GM06990 (cell line): ENCODE results near the gene EPHB1.

Source experiments
- DNase-seq: peaks from one replicate; pipeline ENCODE4 v3.0.0-alpha.2; 2011; ENCODE audit not compliant: insufficient read length; ENCODE audit errors: extremely low read depth
- H3K27me3 ChIP-seq: replicated peaks from 2 replicates; pipeline ENCODE4 v1.6.0; 2011; ENCODE audit warnings: low read length; ENCODE audit not compliant: control insufficient read depth, insufficient read depth
- H3K36me3 ChIP-seq: 2 replicates; pipeline ENCODE4 v1.5.1; 2011; ENCODE audit warnings: low read length; ENCODE audit not compliant: control insufficient read depth, insufficient read depth
- H3K4me3 ChIP-seq: replicated peaks from 2 replicates; pipeline ENCODE4 v1.5.1; 2011; ENCODE audit warnings: low read depth, mild to moderate bottlenecking, control low read depth, low read length
- TF ChIP-seq, protein P1 (sequence below): IDR thresholded peaks from 2 replicates; pipeline ENCODE4 v1.5.1; 2011; ENCODE audit warnings: low read length, control low read depth, mild to moderate bottlenecking, inconsistent platforms; ENCODE audit not compliant: insufficient read depth, poor library complexity, severe bottlenecking

The EPHB1 gene

DNA sequence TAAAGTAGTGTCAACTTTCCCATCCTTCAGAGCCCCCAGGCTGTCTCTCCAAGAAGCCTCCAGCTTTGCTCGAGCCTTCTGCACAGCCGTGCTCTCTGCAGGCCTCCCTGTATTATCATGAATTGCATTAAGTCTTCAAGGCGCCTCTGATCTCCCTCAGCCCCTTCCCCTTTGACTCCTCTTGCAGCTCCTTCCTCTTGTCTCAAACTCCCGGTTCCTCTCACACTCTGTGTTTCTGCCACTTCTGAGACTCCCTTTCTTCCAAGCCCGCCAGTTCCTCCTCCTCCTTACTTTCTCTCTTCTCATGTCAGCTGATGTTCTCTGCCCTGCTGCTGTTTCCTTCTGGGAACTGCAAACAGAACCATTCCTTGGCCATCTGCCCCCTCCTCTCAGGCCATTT is 418.8 kb downstream of the EPHB1 start:
- Histone ChIP-seq H3K27me3 (no peaks in the 10 kb centered on the region), H3K36me3 (no peaks in the 10 kb centered on the region), H3K4me3 (no peak overlapping the region)
- TF ChIP-seq, protein P1, sequence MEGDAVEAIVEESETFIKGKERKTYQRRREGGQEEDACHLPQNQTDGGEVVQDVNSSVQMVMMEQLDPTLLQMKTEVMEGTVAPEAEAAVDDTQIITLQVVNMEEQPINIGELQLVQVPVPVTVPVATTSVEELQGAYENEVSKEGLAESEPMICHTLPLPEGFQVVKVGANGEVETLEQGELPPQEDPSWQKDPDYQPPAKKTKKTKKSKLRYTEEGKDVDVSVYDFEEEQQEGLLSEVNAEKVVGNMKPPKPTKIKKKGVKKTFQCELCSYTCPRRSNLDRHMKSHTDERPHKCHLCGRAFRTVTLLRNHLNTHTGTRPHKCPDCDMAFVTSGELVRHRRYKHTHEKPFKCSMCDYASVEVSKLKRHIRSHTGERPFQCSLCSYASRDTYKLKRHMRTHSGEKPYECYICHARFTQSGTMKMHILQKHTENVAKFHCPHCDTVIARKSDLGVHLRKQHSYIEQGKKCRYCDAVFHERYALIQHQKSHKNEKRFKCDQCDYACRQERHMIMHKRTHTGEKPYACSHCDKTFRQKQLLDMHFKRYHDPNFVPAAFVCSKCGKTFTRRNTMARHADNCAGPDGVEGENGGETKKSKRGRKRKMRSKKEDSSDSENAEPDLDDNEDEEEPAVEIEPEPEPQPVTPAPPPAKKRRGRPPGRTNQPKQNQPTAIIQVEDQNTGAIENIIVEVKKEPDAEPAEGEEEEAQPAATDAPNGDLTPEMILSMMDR, result no peak
- no peak for DNase-seq

DNA sequence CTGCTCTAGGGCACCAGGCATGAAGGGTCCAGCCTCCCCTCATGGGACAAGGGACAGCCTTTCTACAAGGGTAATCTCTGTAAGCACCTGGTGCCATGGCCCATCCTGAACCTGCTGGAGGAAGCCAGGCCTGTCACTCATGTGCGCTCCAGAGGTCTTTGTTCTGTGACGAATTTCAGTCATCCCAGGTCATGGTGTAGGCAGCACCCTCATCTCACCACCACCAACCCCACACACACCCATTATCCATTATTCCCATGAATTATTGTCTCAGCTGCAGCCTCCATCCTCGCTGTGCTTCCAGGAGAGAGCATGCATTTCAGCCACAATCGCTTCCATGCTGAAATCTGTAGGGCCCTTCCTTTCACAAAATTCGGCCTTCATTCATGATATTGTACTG is 419.3 kb downstream of the EPHB1 start:
- no peak for DNase-seq
- Histone ChIP-seq H3K4me3 (no peak overlapping the region), H3K36me3 (no peaks in the 10 kb centered on the region), H3K27me3 (no peaks in the 10 kb centered on the region)
- TF ChIP-seq, protein P1, result no peak

DNA sequence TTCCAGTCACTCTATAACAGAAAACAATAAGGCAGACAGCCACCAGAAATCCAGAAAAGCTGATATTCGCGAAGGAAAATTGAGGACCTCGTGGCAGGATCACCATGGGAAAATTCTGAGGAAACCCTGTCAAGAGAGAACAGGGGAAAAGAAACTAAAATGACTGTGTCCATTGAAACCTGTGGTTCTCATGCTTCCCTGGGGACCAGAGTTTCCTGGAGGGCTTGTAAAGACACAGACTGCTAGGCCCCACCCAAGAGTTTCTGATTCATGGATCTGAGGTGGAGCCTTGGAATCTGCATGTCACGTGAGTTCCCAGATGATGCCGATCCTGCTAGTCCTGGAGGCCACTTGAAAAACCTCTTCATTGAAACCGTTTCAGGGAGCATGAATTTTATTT is 420.5 kb downstream of the EPHB1 start:
- TF ChIP-seq, protein P1, result no peak
- DNase-seq, result no peak
- Histone ChIP-seq H3K4me3 (no peak overlapping the region), H3K36me3 (no peaks in the 10 kb centered on the region), H3K27me3 (no peaks in the 10 kb centered on the region)

DNA sequence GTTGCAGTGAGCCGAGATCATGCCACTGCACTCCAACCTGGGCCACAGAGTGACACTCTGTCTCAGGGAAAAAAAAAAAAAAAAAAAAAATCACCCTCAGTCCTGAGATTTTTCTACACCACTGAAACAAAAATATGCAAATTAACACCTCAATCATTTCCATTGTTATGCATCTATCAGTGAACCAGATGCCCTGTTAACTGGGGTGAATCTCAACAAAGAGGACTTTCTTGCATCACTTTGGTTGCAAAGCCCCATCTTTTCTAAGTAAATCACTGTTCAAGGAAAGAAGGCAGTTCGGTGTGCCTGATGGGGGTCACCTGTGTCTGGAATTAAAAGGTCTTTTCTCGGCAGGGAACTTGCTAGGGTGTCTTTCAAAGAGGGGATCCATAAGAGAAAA is 421.6 kb downstream of the EPHB1 start:
- no peak for DNase-seq
- H3K4me3 ChIP-seq, result no peak overlapping the region
- H3K27me3 ChIP-seq, result no peaks in the 10 kb centered on the region
- TF ChIP-seq, protein P1, result no peak
- no peaks in the 10 kb centered on the region for H3K36me3 ChIP-seq

DNA sequence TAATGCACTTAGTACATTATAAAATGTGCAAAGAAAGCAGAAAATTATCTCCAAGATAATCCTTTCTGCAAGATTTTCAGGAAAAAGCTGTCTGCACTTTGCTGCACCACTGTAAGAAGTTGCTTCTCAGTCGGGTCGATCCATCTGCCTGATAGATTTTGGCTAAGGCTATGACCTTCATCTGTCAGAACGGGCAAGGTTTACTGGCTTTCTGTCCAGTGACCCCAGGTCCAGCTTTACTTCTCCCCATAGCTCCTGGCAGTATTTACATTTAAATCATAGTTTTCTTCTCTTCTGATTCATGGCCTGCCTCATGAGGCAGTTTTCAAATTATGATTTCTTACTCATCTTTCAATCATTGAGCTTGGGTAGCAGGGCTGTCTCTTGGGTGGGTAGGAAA is 422.7 kb downstream of the EPHB1 start:
- H3K36me3 ChIP-seq, result no peaks in the 10 kb centered on the region
- TF ChIP-seq, protein P1, result no peak
- H3K27me3 ChIP-seq, result no peaks in the 10 kb centered on the region
- no peak overlapping the region for H3K4me3 ChIP-seq
- DNase-seq, result no peak

DNA sequence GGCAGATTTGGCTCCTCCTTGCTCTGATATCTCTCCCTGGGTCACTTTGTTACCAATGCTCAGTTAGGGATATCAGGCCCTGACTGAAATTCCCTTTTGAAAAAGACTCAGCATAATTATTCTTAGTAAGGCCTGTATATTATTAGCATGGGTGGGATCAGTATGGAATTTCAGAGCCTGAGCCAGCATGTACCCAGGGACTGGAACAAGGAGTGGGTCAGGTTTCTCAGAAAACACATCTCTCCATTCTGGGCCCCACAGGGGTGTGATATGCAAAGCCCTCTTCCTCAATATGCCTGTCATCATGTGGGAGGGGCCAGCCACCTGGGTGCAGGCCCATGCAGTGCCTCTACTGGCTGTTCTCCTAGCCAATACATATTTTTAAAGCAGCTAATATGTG is 423.2 kb downstream of the EPHB1 start:
- Histone ChIP-seq H3K4me3 (no peak overlapping the region), H3K36me3 (no peaks in the 10 kb centered on the region), H3K27me3 (no peaks in the 10 kb centered on the region)
- no peak for DNase-seq
- TF ChIP-seq, protein P1, result no peak
